Measurements from ENCODE around the gene POP4. TPM values are rescaled to one million over a fixed set of nuclear protein-coding genes. Genes with fewer than 3 reads are reported as not detected.
A peak's percentile ranks its signal among the peaks of the same experiment; 100 is the strongest.

POP4 gene
- total and polyA plus RNA-seq, 9 of the 15 experiments (the other 6 are each of a cell fraction or from before 2014, with no cell fraction given): 42.1 to 128 (median 99.0) TPM

DNA sequence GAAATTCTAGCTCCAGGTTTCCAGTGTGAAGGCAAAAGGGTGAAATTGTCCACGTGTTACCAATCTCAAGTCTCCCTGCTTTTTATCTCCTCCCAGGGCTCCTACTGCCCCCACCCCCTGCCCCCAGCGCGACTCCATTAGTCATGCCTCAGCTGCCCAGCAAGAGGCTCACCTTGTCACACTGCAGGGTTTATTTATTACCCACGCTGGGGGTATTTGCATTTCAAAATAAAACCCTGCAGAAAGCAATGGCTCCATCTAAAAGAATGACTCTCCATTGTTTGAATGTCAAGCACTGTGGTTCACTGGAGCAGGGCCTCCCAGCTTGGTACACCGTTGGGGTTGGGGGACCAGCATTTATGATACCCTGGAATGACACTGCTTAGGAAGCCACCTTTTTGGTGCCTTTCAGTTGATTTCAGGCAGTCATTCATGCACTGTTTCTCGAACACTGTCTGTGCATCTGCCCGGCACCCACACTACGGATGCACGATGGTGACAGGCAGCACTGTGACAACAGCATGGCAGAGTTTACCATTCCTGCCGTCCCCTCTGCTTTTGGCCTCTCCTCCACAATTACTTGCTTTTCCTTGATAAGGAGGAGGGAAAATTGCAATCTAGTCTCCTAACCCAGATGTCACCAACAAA is 9.9 kb upstream of the POP4 start (continued):
- TF ChIP-seq PBX2 (CRISPR knock-in tag; IDR thresholded peaks at IDR 0.05; ENCODE audit: low read depth) (no peak), PBX2 (tag; conservative IDR thresholded peaks at IDR 0.05; ENCODE audit: low read depth) (peak; percentile 71), CBFA2T3 (IDR thresholded peaks at IDR 0.05) (peak; percentile 34; the same call in 1 of the 2 replicates), MEIS2 (IDR thresholded peaks at IDR 0.05; ENCODE audit: partially characterized antibody) (peak; percentile 73), JUND (IDR thresholded peaks at IDR 0.05; ENCODE audit: borderline replicate concordance, low read depth, low read length) (peak; percentile 32; the same call in 1 of the 2 replicates), JUND (tag; IDR thresholded peaks at IDR 0.05; ENCODE audit: borderline replicate concordance, low read depth, low read length) (no peak), YY1 (IDR thresholded peaks at IDR 0.05; ENCODE audit: borderline replicate concordance in 1 of 3, control insufficient read depth in 1 of 3, extremely low read depth in 1 of 3, insufficient read depth in 3 of 3, insufficient read length in 1 of 3, insufficient replicate concordance in 2 of 3, low read depth in 1 of 3, low read length in 2 of 3) (peak in 1 of 3 experiments; percentile 13), BRCA1 (IDR thresholded peaks at IDR 0.05) (no peak), BRCA1 (CRISPR knock-in tag; IDR thresholded peaks at IDR 0.05) (no peak)
- TF ChIP-seq, protein P1, sequence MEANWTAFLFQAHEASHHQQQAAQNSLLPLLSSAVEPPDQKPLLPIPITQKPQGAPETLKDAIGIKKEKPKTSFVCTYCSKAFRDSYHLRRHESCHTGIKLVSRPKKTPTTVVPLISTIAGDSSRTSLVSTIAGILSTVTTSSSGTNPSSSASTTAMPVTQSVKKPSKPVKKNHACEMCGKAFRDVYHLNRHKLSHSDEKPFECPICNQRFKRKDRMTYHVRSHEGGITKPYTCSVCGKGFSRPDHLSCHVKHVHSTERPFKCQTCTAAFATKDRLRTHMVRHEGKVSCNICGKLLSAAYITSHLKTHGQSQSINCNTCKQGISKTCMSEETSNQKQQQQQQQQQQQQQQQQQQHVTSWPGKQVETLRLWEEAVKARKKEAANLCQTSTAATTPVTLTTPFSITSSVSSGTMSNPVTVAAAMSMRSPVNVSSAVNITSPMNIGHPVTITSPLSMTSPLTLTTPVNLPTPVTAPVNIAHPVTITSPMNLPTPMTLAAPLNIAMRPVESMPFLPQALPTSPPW (CRISPR knock-in tag; IDR thresholded peaks at IDR 0.05): peak; percentile 73
- TF ChIP-seq, protein P2, sequence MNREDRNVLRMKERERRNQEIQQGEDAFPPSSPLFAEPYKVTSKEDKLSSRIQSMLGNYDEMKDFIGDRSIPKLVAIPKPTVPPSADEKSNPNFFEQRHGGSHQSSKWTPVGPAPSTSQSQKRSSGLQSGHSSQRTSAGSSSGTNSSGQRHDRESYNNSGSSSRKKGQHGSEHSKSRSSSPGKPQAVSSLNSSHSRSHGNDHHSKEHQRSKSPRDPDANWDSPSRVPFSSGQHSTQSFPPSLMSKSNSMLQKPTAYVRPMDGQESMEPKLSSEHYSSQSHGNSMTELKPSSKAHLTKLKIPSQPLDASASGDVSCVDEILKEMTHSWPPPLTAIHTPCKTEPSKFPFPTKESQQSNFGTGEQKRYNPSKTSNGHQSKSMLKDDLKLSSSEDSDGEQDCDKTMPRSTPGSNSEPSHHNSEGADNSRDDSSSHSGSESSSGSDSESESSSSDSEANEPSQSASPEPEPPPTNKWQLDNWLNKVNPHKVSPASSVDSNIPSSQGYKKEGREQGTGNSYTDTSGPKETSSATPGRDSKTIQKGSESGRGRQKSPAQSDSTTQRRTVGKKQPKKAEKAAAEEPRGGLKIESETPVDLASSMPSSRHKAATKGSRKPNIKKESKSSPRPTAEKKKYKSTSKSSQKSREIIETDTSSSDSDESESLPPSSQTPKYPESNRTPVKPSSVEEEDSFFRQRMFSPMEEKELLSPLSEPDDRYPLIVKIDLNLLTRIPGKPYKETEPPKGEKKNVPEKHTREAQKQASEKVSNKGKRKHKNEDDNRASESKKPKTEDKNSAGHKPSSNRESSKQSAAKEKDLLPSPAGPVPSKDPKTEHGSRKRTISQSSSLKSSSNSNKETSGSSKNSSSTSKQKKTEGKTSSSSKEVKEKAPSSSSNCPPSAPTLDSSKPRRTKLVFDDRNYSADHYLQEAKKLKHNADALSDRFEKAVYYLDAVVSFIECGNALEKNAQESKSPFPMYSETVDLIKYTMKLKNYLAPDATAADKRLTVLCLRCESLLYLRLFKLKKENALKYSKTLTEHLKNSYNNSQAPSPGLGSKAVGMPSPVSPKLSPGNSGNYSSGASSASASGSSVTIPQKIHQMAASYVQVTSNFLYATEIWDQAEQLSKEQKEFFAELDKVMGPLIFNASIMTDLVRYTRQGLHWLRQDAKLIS (CRISPR knock-in tag; IDR thresholded peaks at IDR 0.05): no peak

Measured in K562 (cell line).